Body of pancreas (tissue), 4 donors: ENCODE data around the gene CROCC2. TPM values are rescaled to one million over a fixed set of nuclear protein-coding genes. Genes with fewer than 3 reads are reported as not detected.

Experiments
- ATAC-seq: fragments of 150-250 bp; one replicate; pipeline ENCODE4 v1.9.1; 2016
- DNase-seq, 4 donors: peaks; one replicate each; pipeline ENCODE4 v3.0.0-alpha.2; 2019
- H3K27ac ChIP-seq, 4 donors: fragments of 200-600 bp; sonication (generic); 1 replicate in 3 of 4; 2 replicates in 1 of 4; pipeline versions ENCODE4 v1.5.1 to v1.6.1; 2016 to 2019; ENCODE audit warnings: mild to moderate bottlenecking in 1 of 4, mixed read lengths in 1 of 4, moderate library complexity in 1 of 4
- H3K27me3 ChIP-seq, 2 donors: fragments of 200-600 bp; sonication (generic); one replicate each; pipeline ENCODE4 v1.6.0; 2016; ENCODE audit warnings: mild to moderate bottlenecking in 1 of 2
- H3K36me3 ChIP-seq, 2 donors: fragments of 200-600 bp; sonication (generic); replicated peaks in 1 of 2; 2 replicates each; pipeline ENCODE4 v1.5.1; 2016; ENCODE audit warnings: low read depth in 2 of 2; ENCODE audit not compliant: insufficient read depth in 1 of 2
- H3K4me1 ChIP-seq: fragments of 200-600 bp; sonication (generic); one replicate; pipeline ENCODE4 v1.6.0; 2016
- H3K4me3 ChIP-seq, 2 donors: fragments of 200-600 bp; sonication (generic); 1 replicate in 1 of 2; 2 replicates in 1 of 2; pipeline ENCODE4 v1.5.1; 2016 to 2019
- H3K9me3 ChIP-seq, 3 donors: fragments of 200-600 bp; sonication (generic); 1 replicate in 2 of 3; 2 replicates in 1 of 3; pipeline ENCODE4 v1.5.1; 2016
- CTCF ChIP-seq, 7 experiments: fragments of 450-650 bp in 4 of 7; fragments of 200-600 bp in 3 of 7; sonication (generic) in 3 of 7; IDR thresholded peaks; one replicate each; pipeline ENCODE4 v1.5.1; 2016 to 2019; ENCODE audit warnings: antibody characterized with exemption in 7 of 7
- POLR2A ChIP-seq, 3 donors: fragments of 450-650 bp; IDR thresholded peaks; one replicate each; pipeline ENCODE4 v1.6.1; 2016; ENCODE audit warnings: antibody characterized with exemption in 3 of 3, mild to moderate bottlenecking in 2 of 3
- WGBS, 2 donors: methylation state at CpG; one replicate each; pipeline ENCODE4 v1.1.5; 2017; 5-methylcytosine and 5-hydroxymethylcytosine counted together
- intact Hi-C: fragments of 100-400 bp; cut with DNase I; formaldehyde crosslinking; loops from one replicate; pipeline ENCODE4 v1.15.1; 2023
- total RNA-seq, 2 donors: library from RNA; depleted of rRNA; stranded (reverse); fragments of >200 nt; gene quantifications; one replicate each; pipeline ENCODE4 v1.1.0, GENCODE V29; 2016

The CROCC2 gene
- total RNA-seq, 2 donors from 2014 or later: under 0.01 TPM; not detected in 1

- H3K27ac ChIP-seq: no peak overlapping the region
- TF ChIP-seq POLR2A (IDR thresholded peaks at IDR 0.05) (no peak), CTCF (IDR thresholded peaks at IDR 0.05) (no peak)
- intact Hi-C loops: no loop called here
- H3K9me3 ChIP-seq: no peaks in the 10 kb centered on the region
- no peaks in the 10 kb centered on the region for H3K4me1 ChIP-seq
- DNase-seq (peak in 3 of 4 donors; percentile 60 to 63 (median 61)), ATAC-seq (peak; percentile 43)
- 68 to 78% methylated on average over 15 to 17 of the region's 18 CpGs for WGBS, 2 donors
- H3K4me3 ChIP-seq: no peak overlapping the region
- H3K36me3 ChIP-seq: no peaks in the 10 kb centered on the region
- H3K27me3 ChIP-seq: no peaks in the 10 kb centered on the region
These were observed 29.5 kb upstream of the CROCC2 start for GRCh38 chr2:240876475-240877251.

- Histone ChIP-seq H3K9me3 (no peaks in the 10 kb centered on the region), H3K4me1 (no peaks in the 10 kb centered on the region), H3K4me3 (no peak overlapping the region), H3K27me3 (no peaks in the 10 kb centered on the region), H3K27ac (no peak overlapping the region), H3K36me3 (no peaks in the 10 kb centered on the region)
- intact Hi-C loops: no loop called here
- DNase-seq (peak in 1 of 4 donors; percentile 4), ATAC-seq (no peak)
- WGBS, 2 donors: 90 to 93% methylated on average over 24 to 39 of the region's 40 CpGs
- no peak for TF ChIP-seq CTCF (IDR thresholded peaks at IDR 0.05)
- no peak for TF ChIP-seq POLR2A (IDR thresholded peaks at IDR 0.05)
These were observed 28.4 kb upstream of the CROCC2 start for GRCh38 chr2:240877460-240878340.

GRCh38 chr2:240878341-240878936 is 27.7 kb upstream of the CROCC2 start:
- Histone ChIP-seq H3K36me3 (no peaks in the 10 kb centered on the region), H3K9me3 (no peaks in the 10 kb centered on the region), H3K27me3 (no peaks in the 10 kb centered on the region), H3K4me1 (no peaks in the 10 kb centered on the region), H3K27ac (no peak overlapping the region), H3K4me3 (no peak overlapping the region)
- no peak for ATAC-seq
- DNase-seq: peak in 1 of 4 donors; percentile 3
- no peak for TF ChIP-seq CTCF (IDR thresholded peaks at IDR 0.05)
- no peak for TF ChIP-seq POLR2A (IDR thresholded peaks at IDR 0.05)
- intact Hi-C loops: no loop called here
- WGBS, 2 donors: 89 to 90% methylated on average over 3 to 17 of the region's 18 CpGs

- H3K27me3 ChIP-seq: no peaks in the 10 kb centered on the region
- no peak for DNase-seq
- ATAC-seq: no peak
These were observed 27.0 kb upstream of the CROCC2 start for GRCh38 chr2:240879105-240879504.

More at GRCh38 chr2:240879105-240879504, 27.0 kb upstream of the CROCC2 start:
- H3K27ac ChIP-seq: no peak overlapping the region
- intact Hi-C loops: no loop called here
- no peaks in the 10 kb centered on the region for H3K4me1 ChIP-seq
- TF ChIP-seq CTCF (IDR thresholded peaks at IDR 0.05) (no peak), POLR2A (IDR thresholded peaks at IDR 0.05) (no peak)
- 82% methylated on average over 3 to 7 of the region's 7 CpGs for WGBS, 2 donors
- no peaks in the 10 kb centered on the region for H3K36me3 ChIP-seq
- no peaks in the 10 kb centered on the region for H3K9me3 ChIP-seq
- no peak overlapping the region for H3K4me3 ChIP-seq
